Hepatocyte (in vitro differentiated cells): ENCODE measurements around the gene MET.

Experiments
- EZH2 ChIP-seq: fragments of 200-600 bp; sonication (generic); IDR thresholded peaks from 2 replicates; pipeline ENCODE4 v1.6.1; 2016; ENCODE audit warnings: antibody characterized with exemption, mild to moderate bottlenecking, borderline replicate concordance
- EZH2phosphoT487 ChIP-seq: fragments of 200-600 bp; sonication (generic); IDR thresholded peaks from one replicate; pipeline ENCODE4 v1.6.1; 2018; ENCODE audit warnings: antibody characterized with exemption, mild to moderate bottlenecking, low read depth, moderate library complexity; ENCODE audit not compliant: unreplicated experiment, severe bottlenecking
- TF ChIP-seq, protein P1 (sequence below): fragments of 200-600 bp; sonication (generic); IDR thresholded peaks from 2 replicates; pipeline ENCODE4 v1.5.1; 2016; ENCODE audit warnings: antibody characterized with exemption, mild to moderate bottlenecking; ENCODE audit not compliant: poor library complexity

DNA sequence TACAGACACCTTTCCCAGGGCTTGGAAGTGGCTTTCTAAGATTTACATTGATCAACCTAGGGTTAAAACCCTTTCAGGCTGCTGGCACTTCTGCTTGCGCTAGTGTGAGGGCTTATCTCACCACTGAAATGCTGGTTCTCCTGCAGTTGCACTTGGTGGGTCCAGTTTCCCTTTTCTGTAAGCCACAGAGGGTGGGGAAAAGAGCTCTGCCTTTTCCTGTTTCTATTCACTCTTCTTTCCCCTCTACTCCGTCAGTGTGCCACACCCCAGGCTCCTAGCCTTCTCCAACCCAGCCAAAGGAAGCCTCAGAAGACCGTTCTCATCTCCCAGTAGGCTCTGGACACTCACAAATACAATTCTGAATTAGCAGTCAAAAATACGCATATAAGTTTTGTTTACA, 171.4 kb downstream of the MET start:
- TF ChIP-seq, protein P1, sequence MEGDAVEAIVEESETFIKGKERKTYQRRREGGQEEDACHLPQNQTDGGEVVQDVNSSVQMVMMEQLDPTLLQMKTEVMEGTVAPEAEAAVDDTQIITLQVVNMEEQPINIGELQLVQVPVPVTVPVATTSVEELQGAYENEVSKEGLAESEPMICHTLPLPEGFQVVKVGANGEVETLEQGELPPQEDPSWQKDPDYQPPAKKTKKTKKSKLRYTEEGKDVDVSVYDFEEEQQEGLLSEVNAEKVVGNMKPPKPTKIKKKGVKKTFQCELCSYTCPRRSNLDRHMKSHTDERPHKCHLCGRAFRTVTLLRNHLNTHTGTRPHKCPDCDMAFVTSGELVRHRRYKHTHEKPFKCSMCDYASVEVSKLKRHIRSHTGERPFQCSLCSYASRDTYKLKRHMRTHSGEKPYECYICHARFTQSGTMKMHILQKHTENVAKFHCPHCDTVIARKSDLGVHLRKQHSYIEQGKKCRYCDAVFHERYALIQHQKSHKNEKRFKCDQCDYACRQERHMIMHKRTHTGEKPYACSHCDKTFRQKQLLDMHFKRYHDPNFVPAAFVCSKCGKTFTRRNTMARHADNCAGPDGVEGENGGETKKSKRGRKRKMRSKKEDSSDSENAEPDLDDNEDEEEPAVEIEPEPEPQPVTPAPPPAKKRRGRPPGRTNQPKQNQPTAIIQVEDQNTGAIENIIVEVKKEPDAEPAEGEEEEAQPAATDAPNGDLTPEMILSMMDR = no peak
- TF ChIP-seq EZH2 (no peak), EZH2phosphoT487 (no peak)
